Fibroblast of villous mesenchyme (primary cell): ENCODE measurements around the gene APC2. TPM values are rescaled to one million over a fixed set of nuclear protein-coding genes. Genes with fewer than 3 reads are reported as not detected.

ENCODE experiments used
- DNase-seq: peaks from one replicate; pipeline ENCODE4 v3.0.0-alpha.2; 2010; ENCODE audit warnings: low read depth
- H3K4me3 ChIP-seq: 2 replicates; pipeline ENCODE4 v1.5.1; 2011; ENCODE audit warnings: low read depth, mild to moderate bottlenecking, low read length
- CTCF ChIP-seq: IDR thresholded peaks from 2 replicates; pipeline ENCODE4 v1.5.1; 2012; ENCODE audit warnings: low read depth, mild to moderate bottlenecking, low read length; ENCODE audit not compliant: insufficient read depth
- total RNA-seq: library from RNA; depleted of rRNA; stranded (reverse); fragments of >200 nt; gene quantifications from 2 replicates; pipeline ENCODE4 v1.2.3, GENCODE V29; 2012

APC2 gene
- 0.32 and 0.43 TPM in 2 replicates for total RNA-seq

- H3K4me3 ChIP-seq, result no peak within 1 kb of the TSS
Measured at GRCh38 chr19:1449467-1450442, at the start of gene APC2. APC2 (plus strand) TSS chr19:1450121; CDS start chr19:1453002, 2,881 bp downstream.

GRCh38 chr19:1400281-1401137 lies 49.4 kb upstream of the APC2 start:
- TF ChIP-seq CTCF, result no peak
- no peak for DNase-seq
- peak overlapping the region; percentile 66 for H3K4me3 ChIP-seq

More at GRCh38 chr19:1449467-1450442, at the start of gene APC2:
- TF ChIP-seq CTCF, result no peak
- DNase-seq, result no peak

GRCh38 chr19:1401138-1401888 lies 48.6 kb upstream of the APC2 start, which contains the start of gene GAMT:
GAMT (minus strand) TSS chr19:1401542; CDS start chr19:1401476, 66 bp downstream.
- H3K4me3 ChIP-seq, result peak within 1 kb of the TSS; percentile 66
- peak; percentile 23 for TF ChIP-seq CTCF
- no peak for DNase-seq

GRCh38 chr19:1401889-1402217 lies 48.1 kb upstream of the APC2 start:
- peak overlapping the region; percentile 66 for H3K4me3 ChIP-seq
- no peak for DNase-seq
- no peak for TF ChIP-seq CTCF

GRCh38 chr19:1402411-1403070 lies 47.4 kb upstream of the APC2 start:
- no peak overlapping the region for H3K4me3 ChIP-seq
- no peak for DNase-seq
- TF ChIP-seq CTCF, result no peak
